ENCODE measurements around the gene PNPLA2.

The PNPLA2 gene

GRCh38 chr11:802693-803466 lies 15.8 kb upstream of the PNPLA2 start:
- TF ChIP-seq CTCF (conservative IDR thresholded peaks at IDR 0.05), result no peak
- H3K27ac ChIP-seq, result no peak overlapping the region; the same call in 1 of the 2 replicates

- peak overlapping the region; percentile 84; the same call in 1 of the 2 replicates for H3K27ac ChIP-seq
- TF ChIP-seq CTCF (conservative IDR thresholded peaks at IDR 0.05), result no peak
Observed at GRCh38 chr11:803467-803742, 15.3 kb upstream of the PNPLA2 start.

- TF ChIP-seq CTCF (conservative IDR thresholded peaks at IDR 0.05), result no peak
- H3K27ac ChIP-seq, result peak overlapping the region; percentile 84
Observed at GRCh38 chr11:803770-804598, 14.7 kb upstream of the PNPLA2 start.

- peak overlapping the region; percentile 84 for H3K27ac ChIP-seq
- TF ChIP-seq CTCF (conservative IDR thresholded peaks at IDR 0.05), result no peak
Observed at GRCh38 chr11:804599-804964, 14.1 kb upstream of the PNPLA2 start.

- TF ChIP-seq CTCF (conservative IDR thresholded peaks at IDR 0.05), result no peak
- H3K27ac ChIP-seq, result peak overlapping the region; percentile 94
Observed at GRCh38 chr11:808427-809286, 10.1 kb upstream of the PNPLA2 start.

- peak within 1 kb of the TSS; percentile 94 for H3K27ac ChIP-seq
- no peak for TF ChIP-seq CTCF (conservative IDR thresholded peaks at IDR 0.05)
Observed at GRCh38 chr11:809287-810039, 9.3 kb upstream of the PNPLA2 start, which contains the start of gene RPLP2. TSS of gene RPLP2 (plus strand) at chr11:809967. CDS start at chr11:810235, 268 bp downstream.

Data from VCaP (cell line).